LNCAP (cell line): Measurements from ENCODE around the gene SLC9A3.

Source experiments
- TF ChIP-seq, protein P1 (sequence below): fragments of 450-650 bp; IDR thresholded peaks from 2 replicates; pipeline ENCODE4 v1.5.1; 2017; ENCODE audit warnings: mild to moderate bottlenecking

SLC9A3 gene

DNA sequence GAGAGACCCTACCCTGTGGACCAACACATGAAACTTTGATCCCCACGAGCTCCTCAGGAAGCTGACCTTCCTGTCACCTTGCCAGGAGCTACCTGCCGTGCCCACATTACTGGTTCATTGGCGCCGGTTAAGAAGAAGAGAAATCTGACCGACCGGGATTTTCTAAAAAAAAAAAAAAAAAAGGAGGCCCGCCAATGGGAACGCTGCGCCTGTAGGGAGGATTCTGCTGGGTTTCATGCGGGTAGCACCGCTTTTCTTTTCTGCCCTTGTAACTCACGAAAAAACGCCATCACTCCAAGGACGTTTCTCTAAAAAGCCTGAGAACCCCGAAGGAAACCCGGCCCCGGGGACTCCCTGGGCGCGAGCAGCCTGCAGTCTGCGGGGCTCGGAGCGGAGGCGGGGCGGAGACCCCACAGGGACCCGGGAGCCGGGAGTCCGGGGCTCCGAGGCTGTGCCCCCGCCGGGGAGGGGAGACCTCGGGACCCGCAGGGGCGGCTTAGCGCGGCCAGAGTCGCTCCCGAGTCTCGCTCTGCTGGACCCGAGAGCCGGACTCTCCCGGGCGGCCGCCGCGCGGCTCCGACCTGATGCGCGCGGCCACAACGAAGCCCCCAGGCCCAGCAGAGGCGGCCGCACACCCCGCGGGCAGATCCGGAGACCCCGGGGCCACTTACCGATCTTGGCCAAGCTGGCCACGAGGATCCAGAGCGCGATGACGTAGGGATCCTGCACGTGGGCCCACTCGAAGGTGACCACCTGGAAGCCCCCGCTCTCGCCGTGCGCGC is 617 bp downstream of the SLC9A3 start:
- TF ChIP-seq, protein P1, sequence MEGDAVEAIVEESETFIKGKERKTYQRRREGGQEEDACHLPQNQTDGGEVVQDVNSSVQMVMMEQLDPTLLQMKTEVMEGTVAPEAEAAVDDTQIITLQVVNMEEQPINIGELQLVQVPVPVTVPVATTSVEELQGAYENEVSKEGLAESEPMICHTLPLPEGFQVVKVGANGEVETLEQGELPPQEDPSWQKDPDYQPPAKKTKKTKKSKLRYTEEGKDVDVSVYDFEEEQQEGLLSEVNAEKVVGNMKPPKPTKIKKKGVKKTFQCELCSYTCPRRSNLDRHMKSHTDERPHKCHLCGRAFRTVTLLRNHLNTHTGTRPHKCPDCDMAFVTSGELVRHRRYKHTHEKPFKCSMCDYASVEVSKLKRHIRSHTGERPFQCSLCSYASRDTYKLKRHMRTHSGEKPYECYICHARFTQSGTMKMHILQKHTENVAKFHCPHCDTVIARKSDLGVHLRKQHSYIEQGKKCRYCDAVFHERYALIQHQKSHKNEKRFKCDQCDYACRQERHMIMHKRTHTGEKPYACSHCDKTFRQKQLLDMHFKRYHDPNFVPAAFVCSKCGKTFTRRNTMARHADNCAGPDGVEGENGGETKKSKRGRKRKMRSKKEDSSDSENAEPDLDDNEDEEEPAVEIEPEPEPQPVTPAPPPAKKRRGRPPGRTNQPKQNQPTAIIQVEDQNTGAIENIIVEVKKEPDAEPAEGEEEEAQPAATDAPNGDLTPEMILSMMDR = no peak

DNA sequence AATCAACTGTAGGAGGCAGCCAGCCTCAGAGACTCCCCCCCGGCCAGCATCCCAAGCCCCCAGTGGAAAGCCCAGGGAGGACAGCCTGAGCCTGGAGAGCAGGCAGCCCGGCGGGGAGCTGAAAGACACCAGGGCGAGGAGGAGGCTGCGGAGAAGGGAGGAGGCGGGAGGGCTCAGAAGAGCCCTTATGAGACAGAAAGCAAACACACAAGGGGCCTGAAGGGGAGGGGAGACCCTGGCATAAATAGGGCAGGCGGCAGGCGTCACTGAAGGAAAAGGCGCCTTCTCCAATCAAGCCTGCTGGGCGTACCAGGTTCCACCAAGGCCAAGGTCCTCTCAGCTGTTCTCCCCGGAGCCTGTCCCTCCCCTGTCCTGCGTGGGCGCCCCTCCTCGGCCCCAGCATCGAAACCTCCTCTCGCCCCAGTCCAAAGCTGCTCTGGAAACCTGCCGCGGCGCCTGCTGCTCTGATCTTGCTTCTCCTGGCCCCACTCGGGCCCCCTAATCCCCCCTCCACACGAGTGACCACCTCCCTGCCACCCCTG is 1.3 kb downstream of the SLC9A3 start:
- TF ChIP-seq, protein P1 = no peak

- TF ChIP-seq, protein P1 = no peak
Measured at GRCh38 chr5:522116-522515, 2.1 kb downstream of the SLC9A3 start.

GRCh38 chr5:521680-522079 is 2.6 kb downstream of the SLC9A3 start:
- TF ChIP-seq, protein P1 = no peak

DNA sequence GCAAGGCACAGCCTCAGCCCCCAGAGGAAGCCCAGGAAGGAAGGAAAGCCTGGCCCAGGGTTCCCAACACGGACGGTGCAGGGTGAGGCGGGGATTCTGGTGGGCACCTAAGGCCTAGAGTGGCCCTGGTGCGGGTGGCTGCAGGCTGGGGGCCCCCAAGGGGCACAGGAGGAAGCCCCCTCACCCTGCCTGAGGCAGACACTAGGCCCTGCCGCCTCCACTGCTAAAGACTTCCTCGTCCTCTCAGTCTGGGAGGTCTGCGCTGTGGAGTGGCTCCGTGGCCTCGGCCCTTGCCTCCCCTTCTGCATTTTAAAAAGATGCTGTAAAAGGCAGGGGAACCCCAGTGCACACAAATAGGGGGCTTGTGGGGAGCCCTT is 3.4 kb downstream of the SLC9A3 start:
- TF ChIP-seq, protein P1 = no peak

GRCh38 chr5:520196-520849 is 3.9 kb downstream of the SLC9A3 start:
- TF ChIP-seq, protein P1 = no peak

DNA sequence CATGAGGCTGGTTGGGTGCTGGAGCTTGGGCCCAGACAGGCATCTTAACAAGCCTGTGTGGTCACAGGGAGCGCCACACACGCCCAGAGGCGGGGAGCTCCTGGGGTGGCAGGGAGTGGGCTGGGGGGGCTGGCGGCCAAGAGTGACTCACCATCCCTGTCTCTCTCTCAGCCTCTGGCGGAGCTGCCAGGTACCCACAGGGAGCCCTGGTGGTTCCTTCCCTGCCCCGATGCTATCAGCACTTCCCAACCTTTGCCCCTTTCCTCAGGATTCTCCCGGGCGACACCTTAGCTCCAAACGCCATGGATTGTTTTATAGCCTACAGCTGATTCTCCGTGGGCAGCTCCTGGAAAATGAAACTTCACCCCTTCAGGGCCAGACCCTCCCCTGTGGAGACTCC is 5.5 kb downstream of the SLC9A3 start:
- TF ChIP-seq, protein P1 = no peak
